Prostate gland (tissue), 2 donors: Measurements from ENCODE around the gene PABPN1.

Experiments used
- CTCF ChIP-seq, 4 experiments: fragments of 200-600 bp in 2 of 4; fragments of 450-650 bp in 2 of 4; sonication (generic) in 2 of 4; IDR thresholded peaks; 1 replicate in 3 of 4; 2 replicates in 1 of 4; pipeline ENCODE4 v1.5.1; 2016 to 2019; ENCODE audit warnings: antibody characterized with exemption in 4 of 4, mild to moderate bottlenecking in 2 of 4, moderate library complexity in 2 of 4
- POLR2A ChIP-seq: fragments of 450-650 bp; IDR thresholded peaks from one replicate; pipeline ENCODE4 v1.6.1; 2016; ENCODE audit warnings: antibody characterized with exemption, mild to moderate bottlenecking
- POLR2AphosphoS5 ChIP-seq: sonication (generic); formaldehyde crosslinking; IDR thresholded peaks from one replicate; pipeline ENCODE4 v1.6.1; 2017; ENCODE audit warnings: antibody characterized with exemption

GRCh38 chr14:23339506-23340268 lies 18.4 kb downstream of the PABPN1 start:
- TF ChIP-seq CTCF (IDR thresholded peaks at IDR 0.05) (no peak), POLR2A (no peak), POLR2AphosphoS5 (no peak)
